HepG2 (cell line): ENCODE measurements around the gene EDEM1. TPM values are rescaled to one million over a fixed set of nuclear protein-coding genes. Genes with fewer than 3 reads are reported as not detected.

Experiments
- FOSL2 ChIP-seq: sonication (generic); formaldehyde crosslinking; IDR thresholded peaks from 2 replicates; pipeline ENCODE4 v1.4.0; 2020; ENCODE audit warnings: missing genetic modification reagents
- HCFC1 ChIP-seq: fragments of 150-350 bp; IDR thresholded peaks from 2 replicates; pipeline ENCODE4 v1.6.1; 2014; ENCODE audit warnings: low read depth, low read length
- MAFF ChIP-seq: IDR thresholded peaks from 2 replicates; pipeline ENCODE4 v1.6.1; 2011; ENCODE audit warnings: low read depth, low read length, improper control_type of control experiment
- MIXL1 ChIP-seq: IDR thresholded peaks from 2 replicates; pipeline ENCODE4 v1.6.1; 2016
- NFIB ChIP-seq: sonication (generic); formaldehyde crosslinking; IDR thresholded peaks from 2 replicates; pipeline ENCODE4 v1.9.0; 2021; ENCODE audit warnings: missing genetic modification reagents, mild to moderate bottlenecking, borderline replicate concordance
- NR2F1 ChIP-seq, 2 experiments: fragments of 450-650 bp in 1 of 2; formaldehyde crosslinking in 1 of 2; IDR thresholded peaks; 2 replicates each; pipeline versions ENCODE4 v1.5.0 to v1.6.1; 2016 to 2020; ENCODE audit warnings: mild to moderate bottlenecking in 1 of 2, missing compliant biosample characterization in 1 of 2, missing genetic modification reagents in 1 of 2, moderate library complexity in 1 of 2
- PCBP1 ChIP-seq: fragments of 200-400 bp; formaldehyde crosslinking; IDR thresholded peaks from 2 replicates; pipeline ENCODE4 v1.6.1; 2017; ENCODE audit warnings: mild to moderate bottlenecking, low read depth, low read length, borderline replicate concordance
- PHF8 ChIP-seq: sonication (generic); formaldehyde crosslinking; IDR thresholded peaks from 2 replicates; pipeline ENCODE4 v1.5.0; 2020; ENCODE audit warnings: missing genetic modification reagents
- SALL1 ChIP-seq: sonication (generic); formaldehyde crosslinking; IDR thresholded peaks from 2 replicates; pipeline ENCODE4 v1.8.0; 2022; ENCODE audit warnings: mild to moderate bottlenecking, missing genetic modification reagents
- ZMYM2 ChIP-seq: sonication (generic); formaldehyde crosslinking; IDR thresholded peaks from 2 replicates; pipeline ENCODE4 v1.8.0; 2022; ENCODE audit warnings: mild to moderate bottlenecking, missing genetic modification reagents
- ZNF460 ChIP-seq: sonication (generic); formaldehyde crosslinking; IDR thresholded peaks from 2 replicates; pipeline ENCODE4 v1.5.1; 2020; ENCODE audit warnings: missing genetic modification reagents, mild to moderate bottlenecking, borderline replicate concordance
- ZNF501 ChIP-seq: sonication (generic); formaldehyde crosslinking; IDR thresholded peaks from 2 replicates; pipeline ENCODE4 v1.5.1; 2020; ENCODE audit warnings: mild to moderate bottlenecking, moderate library complexity, missing genetic modification reagents
- ZNF776 ChIP-seq: sonication (generic); formaldehyde crosslinking; IDR thresholded peaks from 2 replicates; pipeline ENCODE4 v1.4.0; 2020; ENCODE audit warnings: mild to moderate bottlenecking, missing genetic modification reagents
- polyA plus RNA-seq, 8 experiments: library from polyadenylated mRNA; depleted of rRNA in 3 of 8; stranded (reverse) in 7 of 8; unstranded in 1 of 8; fragments of >200 nt; fragmentation: Illumina TruSeq in 4 of 8; extraction: Trizol in 4 of 8; gene quantifications; 2 replicates each; pipeline versions ENCODE4 v1.2.1 to v1.2.3, GENCODE V29; 2011 to 2016; ENCODE audit warnings: low read depth in 4 of 8, missing spikeins in 1 of 8, mixed read lengths in 1 of 8; ENCODE audit not compliant: insufficient read depth in 1 of 8
- total RNA-seq, 5 experiments: library from RNA; depleted of rRNA; stranded (reverse); fragments of >200 nt; fragmentation: Illumina TruSeq; extraction: Trizol; gene quantifications; 2 replicates each; pipeline ENCODE4 v1.2.3, GENCODE V29; 2016; ENCODE audit warnings: low read depth in 1 of 5
- TF ChIP-seq, protein P1 (sequence below): sonication (generic); formaldehyde crosslinking; IDR thresholded peaks from 2 replicates; pipeline ENCODE4 v1.4.0; 2020; ENCODE audit warnings: mild to moderate bottlenecking, missing genetic modification reagents
- TF ChIP-seq, protein P2 (sequence below): sonication (generic); formaldehyde crosslinking; IDR thresholded peaks from 2 replicates; pipeline ENCODE4 v1.4.0; 2020; ENCODE audit warnings: missing genetic modification reagents, borderline replicate concordance
- TF ChIP-seq, protein P3 (sequence below): sonication (generic); formaldehyde crosslinking; IDR thresholded peaks from 2 replicates; pipeline ENCODE4 v1.4.0; 2020; ENCODE audit warnings: missing genetic modification reagents
- TF ChIP-seq, protein P4 (sequence below): sonication (generic); formaldehyde crosslinking; IDR thresholded peaks from 2 replicates; pipeline ENCODE4 v1.8.0; 2022; ENCODE audit warnings: missing genetic modification reagents, mild to moderate bottlenecking, borderline replicate concordance
- TF ChIP-seq, protein P5 (sequence below), 2 experiments: fragments of 450-650 bp in 1 of 2; sonication (generic) in 1 of 2; formaldehyde crosslinking; IDR thresholded peaks; 2 replicates each; pipeline versions ENCODE4 v1.5.0 to v1.8.0; 2020 to 2022; ENCODE audit warnings: mild to moderate bottlenecking in 1 of 2, missing genetic modification reagents in 1 of 2
- TF ChIP-seq, protein P6 (sequence below): sonication (generic); formaldehyde crosslinking; IDR thresholded peaks from 2 replicates; pipeline ENCODE4 v1.4.0; 2020; ENCODE audit warnings: missing genetic modification reagents

The EDEM1 gene
- total and polyA plus RNA-seq, 2 of the 13 experiments (the other 11 are each of a cell fraction or from before 2014, with no cell fraction given): 13.8 to 25.8 TPM

DNA sequence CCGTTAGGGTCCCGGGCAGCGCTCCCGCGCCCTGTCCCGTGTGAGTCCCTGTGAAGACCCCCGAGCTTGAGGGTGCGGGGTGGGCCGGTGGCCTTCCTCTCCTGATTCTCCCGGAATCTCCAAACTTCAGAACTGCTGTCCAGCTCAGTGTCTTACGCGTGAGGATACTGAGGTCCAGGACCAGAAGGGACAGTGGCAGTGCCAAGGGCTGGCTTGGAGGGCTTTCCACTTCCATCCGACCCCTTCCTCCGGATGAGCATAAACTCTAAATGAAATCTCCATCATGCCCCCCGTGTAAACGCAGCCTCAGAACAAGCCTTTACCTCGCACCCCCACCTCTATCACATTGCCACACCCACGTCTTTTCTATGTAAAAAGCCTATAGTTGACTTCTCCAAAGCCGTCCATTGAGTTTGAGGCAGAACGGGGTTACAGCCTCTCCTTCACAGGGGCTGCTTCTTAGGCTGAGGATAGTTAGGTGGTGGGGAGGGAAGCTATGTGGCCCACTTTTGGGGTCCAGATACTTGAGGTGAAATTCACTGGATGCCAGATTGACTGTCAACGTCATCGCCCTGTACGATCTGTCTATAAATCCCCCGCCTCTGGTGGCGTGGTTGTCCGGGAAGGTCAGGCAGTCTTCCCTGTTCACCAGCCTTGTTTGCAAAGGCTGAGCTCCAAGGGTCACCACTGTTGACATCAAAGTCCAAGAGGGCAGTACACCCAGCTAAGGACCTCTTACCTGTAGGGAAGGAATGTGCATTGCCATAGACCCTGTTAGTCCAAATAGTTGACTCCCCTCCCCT lies 1.1 kb downstream of the EDEM1 start (continued):
- TF ChIP-seq NR2F1 (CRISPR knock-in tag; IDR thresholded peaks at IDR 0.05) (peak; percentile 75 to 85), ZNF460 (CRISPR knock-in tag) (no peak), MAFF (no peak), PCBP1 (no peak), ZNF501 (CRISPR knock-in tag) (peak; percentile 45; the same call in 1 of the 2 replicates), ZMYM2 (CRISPR knock-in tag) (peak; percentile 92), ZNF776 (CRISPR knock-in tag) (peak; percentile 41; the same call in 1 of the 2 replicates), HCFC1 (no peak), FOSL2 (CRISPR knock-in tag) (peak; percentile 53; the same call in 1 of the 2 replicates), MIXL1 (CRISPR knock-in tag) (0 out of 2 replicates have a peak, but pooled peaks have one; percentile 36), PHF8 (peak; percentile 11), NFIB (no peak), SALL1 (CRISPR knock-in tag) (peak; percentile 89)
- TF ChIP-seq, protein P1, sequence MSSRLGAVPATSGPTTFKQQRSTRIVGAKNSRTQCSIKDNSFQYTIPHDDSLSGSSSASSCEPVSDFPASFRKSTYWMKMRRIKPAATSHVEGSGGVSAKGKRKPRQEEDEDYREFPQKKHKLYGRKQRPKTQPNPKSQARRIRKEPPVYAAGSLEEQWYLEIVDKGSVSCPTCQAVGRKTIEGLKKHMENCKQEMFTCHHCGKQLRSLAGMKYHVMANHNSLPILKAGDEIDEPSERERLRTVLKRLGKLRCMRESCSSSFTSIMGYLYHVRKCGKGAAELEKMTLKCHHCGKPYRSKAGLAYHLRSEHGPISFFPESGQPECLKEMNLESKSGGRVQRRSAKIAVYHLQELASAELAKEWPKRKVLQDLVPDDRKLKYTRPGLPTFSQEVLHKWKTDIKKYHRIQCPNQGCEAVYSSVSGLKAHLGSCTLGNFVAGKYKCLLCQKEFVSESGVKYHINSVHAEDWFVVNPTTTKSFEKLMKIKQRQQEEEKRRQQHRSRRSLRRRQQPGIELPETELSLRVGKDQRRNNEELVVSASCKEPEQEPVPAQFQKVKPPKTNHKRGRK (CRISPR knock-in tag): no peak
- TF ChIP-seq, protein P2, sequence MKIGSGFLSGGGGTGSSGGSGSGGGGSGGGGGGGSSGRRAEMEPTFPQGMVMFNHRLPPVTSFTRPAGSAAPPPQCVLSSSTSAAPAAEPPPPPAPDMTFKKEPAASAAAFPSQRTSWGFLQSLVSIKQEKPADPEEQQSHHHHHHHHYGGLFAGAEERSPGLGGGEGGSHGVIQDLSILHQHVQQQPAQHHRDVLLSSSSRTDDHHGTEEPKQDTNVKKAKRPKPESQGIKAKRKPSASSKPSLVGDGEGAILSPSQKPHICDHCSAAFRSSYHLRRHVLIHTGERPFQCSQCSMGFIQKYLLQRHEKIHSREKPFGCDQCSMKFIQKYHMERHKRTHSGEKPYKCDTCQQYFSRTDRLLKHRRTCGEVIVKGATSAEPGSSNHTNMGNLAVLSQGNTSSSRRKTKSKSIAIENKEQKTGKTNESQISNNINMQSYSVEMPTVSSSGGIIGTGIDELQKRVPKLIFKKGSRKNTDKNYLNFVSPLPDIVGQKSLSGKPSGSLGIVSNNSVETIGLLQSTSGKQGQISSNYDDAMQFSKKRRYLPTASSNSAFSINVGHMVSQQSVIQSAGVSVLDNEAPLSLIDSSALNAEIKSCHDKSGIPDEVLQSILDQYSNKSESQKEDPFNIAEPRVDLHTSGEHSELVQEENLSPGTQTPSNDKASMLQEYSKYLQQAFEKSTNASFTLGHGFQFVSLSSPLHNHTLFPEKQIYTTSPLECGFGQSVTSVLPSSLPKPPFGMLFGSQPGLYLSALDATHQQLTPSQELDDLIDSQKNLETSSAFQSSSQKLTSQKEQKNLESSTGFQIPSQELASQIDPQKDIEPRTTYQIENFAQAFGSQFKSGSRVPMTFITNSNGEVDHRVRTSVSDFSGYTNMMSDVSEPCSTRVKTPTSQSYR (CRISPR knock-in tag): peak; percentile 31; the same call in 1 of the 2 replicates
- TF ChIP-seq, protein P3, sequence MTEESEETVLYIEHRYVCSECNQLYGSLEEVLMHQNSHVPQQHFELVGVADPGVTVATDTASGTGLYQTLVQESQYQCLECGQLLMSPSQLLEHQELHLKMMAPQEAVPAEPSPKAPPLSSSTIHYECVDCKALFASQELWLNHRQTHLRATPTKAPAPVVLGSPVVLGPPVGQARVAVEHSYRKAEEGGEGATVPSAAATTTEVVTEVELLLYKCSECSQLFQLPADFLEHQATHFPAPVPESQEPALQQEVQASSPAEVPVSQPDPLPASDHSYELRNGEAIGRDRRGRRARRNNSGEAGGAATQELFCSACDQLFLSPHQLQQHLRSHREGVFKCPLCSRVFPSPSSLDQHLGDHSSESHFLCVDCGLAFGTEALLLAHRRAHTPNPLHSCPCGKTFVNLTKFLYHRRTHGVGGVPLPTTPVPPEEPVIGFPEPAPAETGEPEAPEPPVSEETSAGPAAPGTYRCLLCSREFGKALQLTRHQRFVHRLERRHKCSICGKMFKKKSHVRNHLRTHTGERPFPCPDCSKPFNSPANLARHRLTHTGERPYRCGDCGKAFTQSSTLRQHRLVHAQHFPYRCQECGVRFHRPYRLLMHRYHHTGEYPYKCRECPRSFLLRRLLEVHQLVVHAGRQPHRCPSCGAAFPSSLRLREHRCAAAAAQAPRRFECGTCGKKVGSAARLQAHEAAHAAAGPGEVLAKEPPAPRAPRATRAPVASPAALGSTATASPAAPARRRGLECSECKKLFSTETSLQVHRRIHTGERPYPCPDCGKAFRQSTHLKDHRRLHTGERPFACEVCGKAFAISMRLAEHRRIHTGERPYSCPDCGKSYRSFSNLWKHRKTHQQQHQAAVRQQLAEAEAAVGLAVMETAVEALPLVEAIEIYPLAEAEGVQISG (CRISPR knock-in tag): peak; percentile 64
- TF ChIP-seq, protein P4, sequence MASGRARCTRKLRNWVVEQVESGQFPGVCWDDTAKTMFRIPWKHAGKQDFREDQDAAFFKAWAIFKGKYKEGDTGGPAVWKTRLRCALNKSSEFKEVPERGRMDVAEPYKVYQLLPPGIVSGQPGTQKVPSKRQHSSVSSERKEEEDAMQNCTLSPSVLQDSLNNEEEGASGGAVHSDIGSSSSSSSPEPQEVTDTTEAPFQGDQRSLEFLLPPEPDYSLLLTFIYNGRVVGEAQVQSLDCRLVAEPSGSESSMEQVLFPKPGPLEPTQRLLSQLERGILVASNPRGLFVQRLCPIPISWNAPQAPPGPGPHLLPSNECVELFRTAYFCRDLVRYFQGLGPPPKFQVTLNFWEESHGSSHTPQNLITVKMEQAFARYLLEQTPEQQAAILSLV (CRISPR knock-in tag): no peak
- TF ChIP-seq, protein P5, sequence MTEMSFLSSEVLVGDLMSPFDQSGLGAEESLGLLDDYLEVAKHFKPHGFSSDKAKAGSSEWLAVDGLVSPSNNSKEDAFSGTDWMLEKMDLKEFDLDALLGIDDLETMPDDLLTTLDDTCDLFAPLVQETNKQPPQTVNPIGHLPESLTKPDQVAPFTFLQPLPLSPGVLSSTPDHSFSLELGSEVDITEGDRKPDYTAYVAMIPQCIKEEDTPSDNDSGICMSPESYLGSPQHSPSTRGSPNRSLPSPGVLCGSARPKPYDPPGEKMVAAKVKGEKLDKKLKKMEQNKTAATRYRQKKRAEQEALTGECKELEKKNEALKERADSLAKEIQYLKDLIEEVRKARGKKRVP (CRISPR knock-in tag; IDR thresholded peaks at IDR 0.05): no peak
- TF ChIP-seq, protein P6, sequence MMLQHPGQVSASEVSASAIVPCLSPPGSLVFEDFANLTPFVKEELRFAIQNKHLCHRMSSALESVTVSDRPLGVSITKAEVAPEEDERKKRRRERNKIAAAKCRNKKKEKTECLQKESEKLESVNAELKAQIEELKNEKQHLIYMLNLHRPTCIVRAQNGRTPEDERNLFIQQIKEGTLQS (CRISPR knock-in tag): no peak
